Keratinocyte (primary cell): ENCODE data around the gene CACHD1.

Experiments
- EZH2 ChIP-seq: IDR thresholded peaks from one replicate; pipeline ENCODE4 v1.6.1; 2012; ENCODE audit warnings: inconsistent platforms, mild to moderate bottlenecking, low read length, moderate library complexity
- TF ChIP-seq, protein P1 (sequence below), 3 experiments: IDR thresholded peaks in 1 of 3; conservative IDR thresholded peaks in 1 of 3; optimal IDR thresholded peaks in 1 of 3; 2 replicates in 2 of 3; 3 replicates in 1 of 3; pipeline versions ENCODE3 to v1.5.1; 2011; ENCODE audit warnings: low read length in 3 of 3, mild to moderate bottlenecking in 3 of 3, moderate library complexity in 2 of 3, control low read depth in 1 of 3, inconsistent platforms in 1 of 3; ENCODE audit not compliant: insufficient read depth in 2 of 3; ENCODE audit errors: extremely low read depth in 1 of 3

DNA sequence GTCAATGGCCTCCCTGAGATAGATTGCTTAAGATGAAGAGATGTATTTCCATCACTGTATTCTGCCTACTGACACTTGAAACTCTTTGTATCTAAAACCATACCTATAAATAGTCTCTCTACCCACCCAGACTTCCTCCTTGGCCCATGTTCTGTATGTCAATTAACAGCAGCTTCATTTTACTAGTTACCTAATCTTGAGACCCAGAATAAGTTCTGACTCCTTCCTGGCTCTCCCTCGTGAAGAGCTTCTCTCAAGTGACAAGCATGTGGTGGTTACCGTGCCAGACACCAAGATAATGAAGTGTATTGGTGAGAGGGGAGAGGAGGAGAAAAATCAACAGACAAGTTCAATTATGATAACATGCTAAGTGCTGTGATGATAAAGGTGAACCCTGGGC lies 146.1 kb downstream of the CACHD1 start:
- TF ChIP-seq, protein P1, sequence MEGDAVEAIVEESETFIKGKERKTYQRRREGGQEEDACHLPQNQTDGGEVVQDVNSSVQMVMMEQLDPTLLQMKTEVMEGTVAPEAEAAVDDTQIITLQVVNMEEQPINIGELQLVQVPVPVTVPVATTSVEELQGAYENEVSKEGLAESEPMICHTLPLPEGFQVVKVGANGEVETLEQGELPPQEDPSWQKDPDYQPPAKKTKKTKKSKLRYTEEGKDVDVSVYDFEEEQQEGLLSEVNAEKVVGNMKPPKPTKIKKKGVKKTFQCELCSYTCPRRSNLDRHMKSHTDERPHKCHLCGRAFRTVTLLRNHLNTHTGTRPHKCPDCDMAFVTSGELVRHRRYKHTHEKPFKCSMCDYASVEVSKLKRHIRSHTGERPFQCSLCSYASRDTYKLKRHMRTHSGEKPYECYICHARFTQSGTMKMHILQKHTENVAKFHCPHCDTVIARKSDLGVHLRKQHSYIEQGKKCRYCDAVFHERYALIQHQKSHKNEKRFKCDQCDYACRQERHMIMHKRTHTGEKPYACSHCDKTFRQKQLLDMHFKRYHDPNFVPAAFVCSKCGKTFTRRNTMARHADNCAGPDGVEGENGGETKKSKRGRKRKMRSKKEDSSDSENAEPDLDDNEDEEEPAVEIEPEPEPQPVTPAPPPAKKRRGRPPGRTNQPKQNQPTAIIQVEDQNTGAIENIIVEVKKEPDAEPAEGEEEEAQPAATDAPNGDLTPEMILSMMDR (optimal IDR thresholded peaks at IDR 0.05 in 1 of 3, IDR thresholded peaks at IDR 0.05 in 1 of 3, conservative IDR thresholded peaks at IDR 0.05 in 1 of 3; ENCODE audit: extremely low read depth in 1 of 3, insufficient read depth in 2 of 3, low read length in 3 of 3) = no peak
- no peak for TF ChIP-seq EZH2
